HG02763 (cell line): ENCODE data around the gene DIS3L2.
A peak's percentile ranks its signal among the peaks of the same experiment; 100 is the strongest.
"Not testable (repeated sequence)": the region's sequence is repeated elsewhere in the genome, so short reads cannot be mapped to it uniquely, and the experiment has no call there.

Experiments
- ATAC-seq: cut with Tn5 transposase; IDR thresholded peaks from one replicate; pipeline ENCODE4 v1.9.1; 2021; ENCODE audit warnings: mild to moderate bottlenecking, moderate library complexity; ENCODE audit not compliant: unreplicated experiment

The DIS3L2 gene

DNA sequence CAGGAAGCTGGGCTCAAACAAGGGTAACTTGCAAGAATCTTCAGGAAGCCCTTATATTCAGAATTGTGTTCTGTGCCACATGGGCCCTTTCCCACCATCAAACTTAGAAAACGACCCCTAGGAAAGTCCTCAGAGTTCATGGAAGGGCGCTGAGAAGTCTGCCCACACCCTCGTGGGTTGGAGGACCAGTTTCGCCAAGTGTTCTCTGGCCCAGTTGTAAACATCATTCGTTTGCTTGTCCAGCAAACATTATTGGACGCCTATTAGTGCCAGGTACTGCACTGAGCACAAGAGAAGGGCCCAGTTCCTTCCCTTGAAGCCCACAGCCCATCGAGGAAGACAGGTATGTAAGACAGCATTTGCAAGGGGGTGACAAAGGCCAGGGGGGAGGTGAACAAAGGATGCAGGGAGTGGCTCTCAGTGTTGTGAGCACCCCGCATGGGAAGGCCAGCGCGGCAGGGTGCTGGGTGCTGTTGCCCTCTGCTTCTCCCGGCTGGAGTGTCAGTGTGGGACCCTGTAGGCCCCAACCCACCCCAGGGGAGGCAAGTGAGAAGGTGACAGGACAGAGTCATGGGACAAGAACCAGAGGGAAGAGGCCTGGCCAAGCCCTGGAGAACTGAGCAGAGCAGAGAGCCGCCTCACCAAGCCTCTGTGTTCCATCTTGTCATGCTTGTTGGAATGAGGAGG is 356.8 kb downstream of the DIS3L2 start:
- no peak for ATAC-seq

DNA sequence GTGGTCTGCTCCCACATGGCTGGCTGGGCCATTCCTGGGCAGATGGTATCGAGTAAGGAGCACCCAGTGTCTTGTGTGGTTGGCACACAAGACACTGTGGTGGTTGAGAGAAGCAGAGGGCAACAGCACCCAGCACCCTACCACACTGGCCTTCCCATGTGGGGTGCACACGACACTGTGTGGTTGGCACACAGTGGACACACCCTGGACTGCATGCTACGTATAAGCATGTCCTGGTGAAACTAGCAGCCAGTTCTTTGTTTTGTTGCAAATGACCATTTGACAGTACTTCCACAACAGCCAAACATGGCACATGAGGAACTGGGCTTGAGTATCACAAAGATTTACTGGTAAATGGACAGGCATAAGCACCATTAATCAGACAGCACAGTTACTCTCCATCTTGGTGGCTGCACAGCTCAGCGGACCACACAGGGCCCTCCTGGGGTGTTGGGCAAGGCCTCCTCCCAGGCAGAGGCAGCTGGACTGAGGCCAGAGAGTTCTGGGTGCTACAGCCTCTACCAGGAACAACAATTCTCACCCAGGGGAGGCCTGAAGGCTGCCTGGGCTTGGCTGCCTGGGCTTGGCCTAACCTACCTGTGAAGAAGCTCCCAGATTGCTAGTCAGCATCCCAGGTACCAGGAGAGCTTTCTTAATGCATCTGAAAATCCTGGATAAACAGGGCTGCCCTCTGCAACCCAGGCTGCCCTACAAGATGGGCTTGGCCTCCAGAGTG is 357.7 kb downstream of the DIS3L2 start:
- ATAC-seq = no peak

DNA sequence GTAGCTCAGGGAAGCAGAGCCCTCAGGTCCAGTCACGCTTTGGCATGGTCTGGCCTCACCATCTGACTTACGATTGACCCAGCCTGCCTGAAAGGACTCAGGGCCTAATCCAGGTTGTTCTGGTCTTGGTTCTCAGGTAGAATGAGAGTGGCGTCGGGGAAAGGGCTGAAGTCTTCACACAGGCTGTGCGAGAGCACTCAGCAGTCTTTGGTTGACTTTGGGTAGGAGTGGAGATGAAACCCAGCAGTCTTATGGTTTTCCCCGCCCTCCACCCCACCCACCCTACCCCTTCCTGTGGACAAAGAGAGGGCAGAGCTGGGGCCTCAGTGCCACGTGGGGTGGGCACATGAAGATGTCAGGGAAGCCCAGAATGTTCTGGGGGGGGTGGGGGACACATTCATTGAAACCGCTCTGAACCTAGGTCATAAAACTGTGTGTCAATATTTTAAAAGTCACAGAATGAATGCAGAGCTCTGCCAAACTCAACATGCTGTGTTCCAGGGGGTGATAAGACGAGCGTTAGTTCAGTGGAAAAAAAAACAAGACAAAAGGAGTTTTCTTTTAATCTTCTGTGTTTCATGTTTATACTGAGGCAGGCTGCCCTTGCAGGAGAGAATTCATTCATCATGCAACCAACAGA is 358.4 kb downstream of the DIS3L2 start:
- no peak for ATAC-seq

DNA sequence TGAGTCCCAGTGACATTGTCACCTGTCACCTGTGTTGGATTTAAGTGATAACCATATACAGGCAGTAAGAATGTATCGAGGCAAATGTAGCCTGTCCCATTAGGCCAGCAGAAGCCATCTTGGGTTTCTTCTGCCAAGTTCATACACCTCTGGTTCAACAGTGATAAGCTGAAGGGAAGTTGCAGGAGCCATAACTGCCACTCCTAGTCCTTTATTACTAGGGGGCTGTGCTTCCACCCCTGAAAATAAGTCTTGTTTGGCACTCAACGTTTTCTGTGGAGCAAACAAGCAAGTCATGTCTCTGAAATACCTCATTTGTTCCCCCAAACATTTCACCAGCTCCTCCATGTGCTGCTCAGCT is 358.9 kb downstream of the DIS3L2 start:
- ATAC-seq = no peak

DNA sequence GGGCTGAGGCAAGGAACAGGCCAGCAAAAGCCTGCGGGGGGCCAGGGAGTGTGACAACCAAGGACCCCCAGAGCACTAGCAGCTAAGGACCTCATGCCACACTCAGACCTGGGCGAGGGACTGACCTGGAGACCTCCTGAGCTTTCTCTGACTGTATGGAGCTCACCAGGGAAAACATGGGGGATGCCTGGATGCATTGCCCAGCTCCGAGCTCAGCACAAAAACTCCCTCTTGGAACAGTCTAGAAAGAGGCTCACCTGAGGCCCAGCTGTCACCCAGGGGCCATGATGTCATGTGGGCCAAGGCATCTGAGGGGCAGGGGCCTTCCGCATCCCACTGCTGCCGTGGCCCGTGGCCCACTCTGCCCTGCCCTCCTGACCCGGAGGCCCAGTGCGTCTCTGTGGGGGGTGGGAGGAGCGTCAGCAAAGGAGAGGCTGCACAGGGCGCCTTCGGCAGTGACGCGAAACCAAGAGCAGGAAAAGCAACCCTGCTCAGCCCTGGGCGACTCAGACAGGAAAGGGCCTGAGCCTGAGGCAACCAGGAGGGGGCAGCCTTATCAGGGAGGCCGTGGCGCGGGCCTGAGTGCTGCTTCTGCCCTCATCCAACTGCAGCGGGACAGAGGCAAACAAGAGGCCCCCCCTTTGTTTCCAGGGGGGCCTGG is 359.8 kb downstream of the DIS3L2 start:
- no peak for ATAC-seq

DNA sequence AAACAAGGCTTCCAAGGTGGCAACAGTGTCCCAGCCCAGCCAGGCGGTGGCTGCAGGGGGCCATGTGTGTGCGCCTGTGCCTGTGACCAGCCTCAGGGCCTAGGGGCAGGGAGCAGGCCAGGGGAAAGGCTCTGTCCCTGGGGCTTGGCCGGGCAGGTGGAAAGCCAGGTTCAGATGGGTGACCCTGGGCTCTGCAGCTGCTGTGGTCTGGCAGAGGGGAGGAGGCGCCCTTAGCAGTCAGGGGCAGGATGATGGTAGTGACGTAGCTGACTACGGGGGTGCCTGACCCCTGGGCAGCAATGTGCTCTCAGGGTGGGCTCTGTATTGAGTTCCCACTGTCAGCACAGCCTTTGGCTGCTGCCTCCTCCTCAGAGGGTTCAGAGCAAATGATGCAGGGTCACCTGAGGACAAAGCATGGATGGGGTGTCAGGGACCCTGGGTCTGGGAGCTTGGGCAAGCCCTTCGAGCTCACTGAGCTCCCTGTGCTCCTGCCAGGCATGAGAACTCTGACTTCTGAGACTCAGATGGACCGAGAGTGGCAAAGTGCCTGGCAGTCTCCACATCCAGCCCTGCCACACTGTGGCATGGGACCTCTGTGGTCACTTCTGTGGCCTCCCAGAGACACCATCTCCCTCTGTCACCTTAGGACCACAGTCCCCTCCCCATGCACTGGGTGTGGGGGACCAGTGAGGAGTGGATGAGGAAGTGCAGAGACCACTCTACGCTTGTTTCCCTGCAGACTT is 360.5 kb downstream of the DIS3L2 start:
- ATAC-seq = no peak

DNA sequence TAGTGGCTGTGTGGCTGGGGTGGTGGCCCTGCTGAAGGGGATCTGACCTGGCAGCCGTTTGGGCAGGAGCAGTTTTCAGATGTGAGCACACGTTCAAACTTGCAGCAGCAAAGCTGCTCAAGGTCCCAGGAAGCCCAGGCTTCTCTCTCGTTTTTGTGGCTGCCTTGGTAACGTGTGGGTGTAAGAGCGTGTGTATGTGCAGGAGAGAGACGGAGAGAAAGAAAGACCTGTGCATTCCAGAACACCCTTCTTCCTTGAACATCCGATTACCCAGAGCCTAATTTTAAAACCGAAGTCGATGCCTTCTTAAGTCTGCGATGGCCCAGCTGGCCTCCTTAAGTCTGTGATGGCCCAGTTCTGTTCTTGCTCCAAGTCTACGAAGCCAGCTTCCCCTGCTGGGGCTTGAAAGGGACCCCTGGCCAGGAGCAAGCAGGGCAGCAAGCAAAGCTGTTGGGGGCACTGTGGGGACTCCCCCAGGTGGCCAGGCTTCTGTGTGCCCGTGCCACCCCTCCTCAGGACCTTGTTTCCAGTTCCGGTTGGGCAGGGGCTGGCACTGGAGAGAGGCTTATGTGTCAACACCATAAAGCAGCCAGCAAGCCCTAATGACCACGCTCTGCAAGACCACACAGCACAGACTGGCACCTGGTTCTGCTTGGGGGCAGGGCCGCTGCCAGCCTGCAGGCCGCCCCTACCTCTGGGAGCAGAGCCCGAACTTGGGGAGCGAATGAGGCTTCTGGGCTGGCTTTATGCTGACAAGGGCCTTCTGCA is 361.2 kb downstream of the DIS3L2 start:
- ATAC-seq = no peak

DNA sequence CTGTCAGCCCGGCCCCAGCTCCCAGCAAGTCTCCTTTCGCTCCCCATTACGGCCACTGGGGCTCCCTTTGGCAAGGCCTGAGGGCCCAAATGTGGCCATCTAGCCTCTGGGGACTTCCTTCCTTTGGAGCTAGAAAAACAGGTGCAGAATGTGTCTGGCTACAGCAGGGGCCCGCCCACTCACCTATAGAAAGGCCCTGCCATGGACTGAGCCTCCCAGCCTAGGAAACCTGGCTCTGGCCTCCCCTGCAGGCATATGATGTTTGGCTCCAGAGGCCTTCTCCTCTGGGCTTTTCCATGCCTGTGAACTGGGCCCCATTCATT is 361.8 kb downstream of the DIS3L2 start:
- no peak for ATAC-seq

DNA sequence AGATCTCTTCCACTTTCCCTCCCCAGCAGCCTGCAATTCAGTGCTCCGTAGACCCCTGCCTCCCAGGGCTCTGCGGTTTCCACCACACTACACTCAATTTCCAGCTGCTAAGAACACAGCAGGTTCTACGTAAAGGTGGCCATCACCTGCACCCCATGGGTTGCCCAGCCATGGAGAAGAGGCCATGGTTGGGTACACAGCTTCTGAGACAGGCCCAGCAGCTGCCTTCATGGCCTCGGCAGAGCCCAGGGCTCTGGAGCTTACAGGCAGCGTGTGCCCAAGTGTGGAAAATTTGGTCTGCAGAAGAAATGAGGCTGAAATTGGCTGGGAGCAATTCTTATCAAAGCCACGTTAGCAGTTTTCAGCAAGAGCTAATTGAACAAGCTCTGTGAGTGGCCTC is 362.5 kb downstream of the DIS3L2 start:
- not testable (repeated sequence) for ATAC-seq

DNA sequence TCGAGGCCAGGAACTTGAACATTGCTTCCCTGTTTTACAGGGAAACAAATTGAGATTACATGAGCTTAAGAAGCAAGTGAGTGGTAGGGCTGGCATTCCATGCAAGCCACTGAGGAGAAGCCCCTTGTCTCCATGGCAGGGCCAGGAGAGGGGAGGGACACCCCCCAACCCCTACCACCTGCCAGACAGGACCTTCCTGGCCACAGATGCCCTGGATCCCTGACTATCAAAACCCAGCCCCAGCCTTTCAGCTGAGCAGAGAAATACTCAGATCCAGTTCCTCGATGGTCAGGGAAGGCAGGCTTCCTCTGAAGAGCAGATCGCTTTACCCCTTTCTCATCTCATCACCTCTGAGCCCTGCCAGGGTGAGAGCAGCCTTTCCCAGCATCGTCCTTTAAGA is 363.3 kb downstream of the DIS3L2 start:
- no peak for ATAC-seq

DNA sequence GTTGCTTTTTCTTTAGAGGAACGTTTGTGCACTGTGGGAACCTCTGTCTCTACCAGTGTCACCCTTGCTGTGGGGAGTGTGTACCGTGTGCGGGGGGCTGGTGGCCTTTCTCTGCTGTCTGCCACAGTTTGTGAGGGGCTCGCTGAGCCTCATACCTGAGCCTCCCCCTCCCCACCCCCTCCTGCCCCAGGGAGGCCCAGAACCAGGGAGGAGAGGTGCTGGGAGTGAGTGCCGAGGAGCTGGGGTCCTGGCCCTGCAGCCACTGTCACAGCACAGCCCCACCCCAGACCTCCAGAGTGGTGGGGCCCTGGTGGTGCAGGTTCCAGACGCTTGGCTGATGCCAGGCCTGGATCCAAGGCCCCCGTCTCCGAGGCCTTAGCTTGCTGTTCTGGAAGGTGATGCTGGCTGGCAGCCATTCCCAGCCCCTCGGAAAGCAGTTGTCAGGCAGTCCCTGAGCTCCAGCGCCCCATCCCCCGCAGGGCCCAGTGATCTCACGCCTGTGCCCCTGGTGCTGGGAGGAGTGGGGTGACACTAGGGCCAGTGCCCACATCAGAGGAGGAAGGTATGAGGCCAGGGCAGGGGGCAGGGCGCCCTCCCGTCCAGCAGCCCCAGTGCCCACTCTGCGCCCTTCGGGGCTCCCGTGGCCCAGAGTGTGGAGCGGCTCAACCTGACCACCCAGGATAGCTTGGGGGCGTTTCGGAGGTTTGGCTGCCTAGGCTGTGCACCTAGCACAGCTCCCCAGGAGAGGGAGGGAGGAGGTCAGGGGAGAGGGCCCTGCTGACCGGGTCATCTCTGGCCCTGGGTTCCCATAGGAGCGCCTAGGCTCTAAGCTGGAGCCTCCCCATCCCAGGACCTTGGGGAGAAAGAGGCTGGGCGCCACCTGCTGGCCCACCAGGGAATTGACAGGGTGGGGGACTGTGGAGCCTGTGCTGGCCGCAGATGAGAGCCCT is 364.1 kb downstream of the DIS3L2 start:
- no peak for ATAC-seq

DNA sequence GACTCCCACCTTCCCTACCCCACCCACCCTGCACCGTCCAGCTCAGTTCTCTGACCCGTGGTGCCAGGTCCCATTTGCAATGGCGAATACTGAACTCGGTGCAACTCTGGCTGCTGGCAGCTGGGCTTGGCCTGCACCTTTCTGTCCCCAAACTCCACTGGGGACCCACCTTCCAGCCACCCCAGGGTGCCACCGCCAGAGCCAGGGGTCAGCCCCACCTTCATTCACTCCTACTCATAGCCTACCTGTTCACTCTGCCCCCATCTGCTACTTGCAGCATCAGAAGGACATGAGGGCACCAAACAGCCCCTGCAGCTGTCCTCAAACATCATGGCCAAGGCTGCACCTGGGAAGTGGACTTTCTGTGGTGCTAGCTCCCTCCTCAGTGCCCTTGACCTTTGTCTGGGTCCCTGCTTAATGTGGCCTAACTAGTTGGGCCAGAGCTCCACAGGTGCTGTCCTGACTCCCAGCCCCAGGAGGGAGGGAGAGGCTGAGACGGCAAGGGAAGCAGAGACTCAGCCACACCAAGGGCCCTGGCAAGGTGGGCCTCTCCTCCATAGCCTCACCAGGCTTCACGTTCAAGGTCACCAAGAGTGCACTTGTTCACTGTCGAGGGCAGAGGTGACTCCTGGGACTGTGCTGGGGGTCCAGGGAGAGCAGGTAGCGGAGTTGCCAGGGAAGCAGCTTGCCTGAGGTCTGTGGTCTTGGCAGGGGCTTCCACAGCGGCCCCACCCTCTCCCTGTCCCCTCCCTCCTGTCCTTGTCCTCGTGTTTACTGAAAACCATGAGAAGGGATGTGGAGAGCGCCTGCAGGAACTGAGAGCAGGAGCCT is 365.0 kb downstream of the DIS3L2 start:
- not testable (repeated sequence) for ATAC-seq

DNA sequence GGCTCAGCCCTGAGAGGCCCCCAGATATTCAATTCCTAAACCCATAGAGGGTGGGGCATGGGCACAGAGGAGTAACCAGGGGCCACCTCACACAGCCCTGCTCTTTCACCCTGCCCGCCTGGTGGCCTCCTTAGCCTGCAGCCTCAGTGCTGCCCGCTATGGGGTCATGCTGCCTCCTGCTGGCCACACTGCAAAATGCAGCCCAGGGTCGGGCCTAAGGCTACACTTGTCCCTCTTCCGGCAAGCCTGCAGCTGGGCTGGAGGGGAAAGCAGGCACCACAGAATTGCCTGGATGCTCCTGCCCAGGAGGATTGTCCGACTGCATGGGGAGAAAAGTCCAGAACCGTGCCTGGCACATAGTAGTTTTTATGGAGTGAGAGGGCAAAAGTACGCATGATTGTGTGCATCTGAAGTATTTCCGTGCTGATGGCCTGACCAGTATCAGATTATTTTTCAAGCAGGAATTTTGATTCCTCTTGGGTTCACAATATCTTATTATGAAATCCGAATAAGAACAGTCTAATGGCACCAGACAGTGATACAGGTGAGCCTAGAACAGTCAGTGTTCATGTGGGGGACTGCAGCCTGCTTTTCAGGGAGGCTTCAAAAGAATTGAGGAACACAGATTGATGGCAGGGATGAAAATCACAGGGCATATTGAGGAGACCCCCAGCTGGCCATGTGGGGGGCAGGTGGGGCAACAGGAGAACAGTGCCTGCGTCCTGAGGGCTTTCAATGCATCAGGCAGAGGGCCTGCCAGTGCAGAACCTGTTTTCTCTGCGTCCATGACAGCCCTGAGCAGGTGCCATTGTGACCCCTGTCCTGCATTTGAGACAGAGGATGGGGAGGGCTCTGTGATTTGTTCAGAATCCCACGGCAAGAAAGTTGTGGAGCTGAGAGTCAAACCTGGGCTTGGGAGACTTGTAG is 365.9 kb downstream of the DIS3L2 start:
- ATAC-seq = peak; percentile 35

DNA sequence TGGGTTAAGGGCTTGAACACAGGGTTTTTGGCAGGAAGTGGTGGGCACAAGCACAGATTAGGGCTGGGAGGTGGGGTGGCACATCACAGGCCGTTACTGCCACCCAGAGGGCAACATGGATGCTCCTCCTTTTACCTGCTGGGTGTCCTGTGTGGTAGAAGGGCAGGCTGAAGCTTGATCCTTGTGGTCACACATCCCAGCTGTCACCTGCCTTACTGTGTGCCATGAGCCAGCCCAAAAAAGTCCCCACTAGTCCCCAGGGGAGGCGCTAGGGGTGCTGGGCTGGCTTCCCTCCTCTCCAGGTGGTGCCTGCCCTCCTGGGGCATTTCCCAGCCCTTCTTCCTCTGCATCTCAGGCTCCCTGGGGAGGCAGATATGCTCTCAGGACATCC is 366.5 kb downstream of the DIS3L2 start:
- ATAC-seq = no peak

DNA sequence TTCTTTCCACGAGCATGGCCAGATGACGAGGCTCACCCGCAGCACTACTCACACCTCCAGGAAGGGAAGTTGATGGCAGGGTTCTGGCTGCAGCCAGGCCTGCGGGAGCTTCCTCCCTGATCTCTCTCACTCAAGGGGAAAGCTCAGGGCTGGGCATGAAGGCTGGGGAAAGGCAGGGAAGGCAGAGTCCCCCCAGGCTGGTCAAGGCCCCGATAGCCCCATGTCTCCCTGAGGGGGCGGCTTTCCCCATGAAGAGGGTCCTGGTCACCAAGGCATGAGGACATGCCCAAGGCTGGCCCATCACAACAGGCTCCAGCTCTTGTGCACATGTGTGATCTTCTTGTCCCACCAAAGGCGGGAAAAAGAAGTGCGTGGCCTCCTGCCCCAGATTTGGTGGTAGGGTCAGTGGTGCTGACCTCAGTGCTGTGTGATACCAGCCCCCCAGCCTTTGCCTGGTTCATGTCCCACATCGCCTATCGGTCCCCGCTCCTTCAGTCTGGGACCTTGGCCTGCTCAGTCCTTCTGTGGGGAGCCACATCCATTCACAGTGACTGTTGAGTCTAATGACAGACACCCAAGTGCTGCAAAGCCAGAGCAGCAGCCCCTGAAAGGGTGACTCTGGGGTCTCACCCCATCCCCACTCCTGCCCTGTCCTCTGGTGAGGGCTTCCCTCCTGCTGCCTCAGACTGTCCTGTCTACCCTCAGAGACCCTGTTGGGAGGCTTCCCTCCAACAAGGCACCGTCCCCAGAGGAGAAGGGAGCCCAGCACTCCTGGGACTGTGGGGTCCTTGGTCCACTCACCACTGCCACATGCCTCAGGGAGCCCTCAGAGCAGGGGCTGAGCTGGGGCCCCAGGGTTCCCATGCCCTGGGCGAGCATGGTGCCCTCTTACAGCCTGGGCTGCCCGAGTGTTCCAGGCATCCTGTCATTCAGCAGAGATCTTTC is 367.3 kb downstream of the DIS3L2 start:
- ATAC-seq = no peak

DNA sequence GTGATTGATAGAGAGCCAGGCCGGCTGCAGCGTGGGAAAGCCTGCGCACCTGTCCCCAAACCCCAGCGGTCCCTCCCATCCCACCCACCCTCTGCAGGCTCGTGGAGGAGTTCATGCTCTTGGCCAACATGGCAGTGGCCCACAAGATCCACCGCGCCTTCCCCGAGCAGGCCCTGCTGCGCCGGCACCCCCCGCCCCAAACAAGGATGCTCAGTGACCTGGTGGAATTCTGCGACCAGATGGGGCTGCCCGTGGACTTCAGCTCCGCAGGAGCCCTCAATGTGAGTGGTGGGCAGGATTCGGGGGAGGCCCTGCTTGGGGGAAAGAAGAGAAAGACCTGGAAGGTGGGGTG is 368.2 kb downstream of the DIS3L2 start:
- ATAC-seq = no peak
